ENCODE data around the gene CIDEC. TPM values are rescaled to one million over a fixed set of nuclear protein-coding genes. Genes with fewer than 3 reads are reported as not detected.
A peak's percentile ranks its signal among the peaks of the same experiment; 100 is the strongest.

The CIDEC gene
- total and polyA plus RNA-seq, 2 experiments from 2014 or later = not detected

DNA sequence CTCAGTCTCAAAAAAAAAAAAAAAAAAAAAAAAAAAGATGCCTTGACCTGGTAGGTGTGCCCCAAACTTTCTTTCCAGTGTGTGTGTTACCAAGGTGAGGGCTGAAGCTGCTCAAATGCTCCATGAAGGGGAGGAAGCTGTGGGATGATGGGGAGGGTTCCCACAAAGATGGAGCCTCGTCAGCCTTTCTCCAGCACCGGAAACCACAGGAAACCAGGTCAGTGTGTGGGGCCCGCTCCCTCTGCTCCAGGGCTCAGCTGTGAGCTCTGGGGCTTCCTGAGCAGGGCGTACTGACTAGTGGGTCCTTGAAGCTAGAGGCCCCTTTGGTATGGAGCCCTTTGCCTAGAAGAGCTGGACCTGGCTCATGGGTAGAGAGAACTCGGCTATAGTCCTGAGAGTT lies 21.9 kb upstream of the CIDEC start:
- Mint-ChIP-seq H3K36me3 (ENCODE audit: low read depth) (no peaks in the 10 kb centered on the region; the same call in 2 of the 3 replicates), H3K9me3 (no peaks in the 10 kb centered on the region), H3K4me3 (no peak overlapping the region), H3K4me1 (peaks cover 20% of the 10 kb centered on the region), H3K27ac (no peak overlapping the region), H3K27me3 (ENCODE audit: insufficient read depth, low read depth, poor library complexity) (peaks cover 13% of the 10 kb centered on the region)
- Histone ChIP-seq H2AFZ (peak overlapping the region; percentile 99), H3K27me3 (ENCODE audit: insufficient read depth) (no peaks in the 10 kb centered on the region), H3K9me2 (ENCODE audit: insufficient read depth) (no peaks in the 10 kb centered on the region), H3K4me3 (no peak overlapping the region), H3K4me1 (ENCODE audit: insufficient read depth) (peaks cover 17% of the 10 kb centered on the region), H4K20me1 (replicated peaks; ENCODE audit: insufficient read depth) (no peaks in the 10 kb centered on the region), H3F3A (replicated peaks; ENCODE audit: low read depth) (no peaks in the 10 kb centered on the region), H3K4me2 (peak overlapping the region; percentile 71), H3K36me3 (ENCODE audit: insufficient read depth) (no peaks in the 10 kb centered on the region), H3K27ac (ENCODE audit: low read depth) (no peak overlapping the region), H3K79me2 (replicated peaks; ENCODE audit: insufficient read depth) (no peaks in the 10 kb centered on the region)
- TF ChIP-seq JUNB (IDR thresholded peaks at IDR 0.05; ENCODE audit: unreplicated experiment) (no peak), EZH2phosphoT487 (IDR thresholded peaks at IDR 0.05; ENCODE audit: unreplicated experiment) (no peak), STAT1 (IDR thresholded peaks at IDR 0.05; ENCODE audit: unreplicated experiment) (no peak), ZNF114 (CRISPR knock-in tag; IDR thresholded peaks at IDR 0.05) (no peak), CREB1 (CRISPR knock-in tag; IDR thresholded peaks at IDR 0.05; ENCODE audit: low read depth) (no peak), EZH2 (IDR thresholded peaks at IDR 0.05; ENCODE audit: low read depth, unreplicated experiment) (no peak), ZNF331 (CRISPR knock-in tag; IDR thresholded peaks at IDR 0.05; ENCODE audit: low read depth) (no peak)
- TF ChIP-seq, protein P1, sequence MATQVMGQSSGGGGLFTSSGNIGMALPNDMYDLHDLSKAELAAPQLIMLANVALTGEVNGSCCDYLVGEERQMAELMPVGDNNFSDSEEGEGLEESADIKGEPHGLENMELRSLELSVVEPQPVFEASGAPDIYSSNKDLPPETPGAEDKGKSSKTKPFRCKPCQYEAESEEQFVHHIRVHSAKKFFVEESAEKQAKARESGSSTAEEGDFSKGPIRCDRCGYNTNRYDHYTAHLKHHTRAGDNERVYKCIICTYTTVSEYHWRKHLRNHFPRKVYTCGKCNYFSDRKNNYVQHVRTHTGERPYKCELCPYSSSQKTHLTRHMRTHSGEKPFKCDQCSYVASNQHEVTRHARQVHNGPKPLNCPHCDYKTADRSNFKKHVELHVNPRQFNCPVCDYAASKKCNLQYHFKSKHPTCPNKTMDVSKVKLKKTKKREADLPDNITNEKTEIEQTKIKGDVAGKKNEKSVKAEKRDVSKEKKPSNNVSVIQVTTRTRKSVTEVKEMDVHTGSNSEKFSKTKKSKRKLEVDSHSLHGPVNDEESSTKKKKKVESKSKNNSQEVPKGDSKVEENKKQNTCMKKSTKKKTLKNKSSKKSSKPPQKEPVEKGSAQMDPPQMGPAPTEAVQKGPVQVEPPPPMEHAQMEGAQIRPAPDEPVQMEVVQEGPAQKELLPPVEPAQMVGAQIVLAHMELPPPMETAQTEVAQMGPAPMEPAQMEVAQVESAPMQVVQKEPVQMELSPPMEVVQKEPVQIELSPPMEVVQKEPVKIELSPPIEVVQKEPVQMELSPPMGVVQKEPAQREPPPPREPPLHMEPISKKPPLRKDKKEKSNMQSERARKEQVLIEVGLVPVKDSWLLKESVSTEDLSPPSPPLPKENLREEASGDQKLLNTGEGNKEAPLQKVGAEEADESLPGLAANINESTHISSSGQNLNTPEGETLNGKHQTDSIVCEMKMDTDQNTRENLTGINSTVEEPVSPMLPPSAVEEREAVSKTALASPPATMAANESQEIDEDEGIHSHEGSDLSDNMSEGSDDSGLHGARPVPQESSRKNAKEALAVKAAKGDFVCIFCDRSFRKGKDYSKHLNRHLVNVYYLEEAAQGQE (IDR thresholded peaks at IDR 0.05; ENCODE audit: unreplicated experiment) = no peak
- TF ChIP-seq, protein P2, sequence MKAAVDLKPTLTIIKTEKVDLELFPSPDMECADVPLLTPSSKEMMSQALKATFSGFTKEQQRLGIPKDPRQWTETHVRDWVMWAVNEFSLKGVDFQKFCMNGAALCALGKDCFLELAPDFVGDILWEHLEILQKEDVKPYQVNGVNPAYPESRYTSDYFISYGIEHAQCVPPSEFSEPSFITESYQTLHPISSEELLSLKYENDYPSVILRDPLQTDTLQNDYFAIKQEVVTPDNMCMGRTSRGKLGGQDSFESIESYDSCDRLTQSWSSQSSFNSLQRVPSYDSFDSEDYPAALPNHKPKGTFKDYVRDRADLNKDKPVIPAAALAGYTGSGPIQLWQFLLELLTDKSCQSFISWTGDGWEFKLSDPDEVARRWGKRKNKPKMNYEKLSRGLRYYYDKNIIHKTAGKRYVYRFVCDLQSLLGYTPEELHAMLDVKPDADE (IDR thresholded peaks at IDR 0.05) = no peak
- TF ChIP-seq, protein P3, sequence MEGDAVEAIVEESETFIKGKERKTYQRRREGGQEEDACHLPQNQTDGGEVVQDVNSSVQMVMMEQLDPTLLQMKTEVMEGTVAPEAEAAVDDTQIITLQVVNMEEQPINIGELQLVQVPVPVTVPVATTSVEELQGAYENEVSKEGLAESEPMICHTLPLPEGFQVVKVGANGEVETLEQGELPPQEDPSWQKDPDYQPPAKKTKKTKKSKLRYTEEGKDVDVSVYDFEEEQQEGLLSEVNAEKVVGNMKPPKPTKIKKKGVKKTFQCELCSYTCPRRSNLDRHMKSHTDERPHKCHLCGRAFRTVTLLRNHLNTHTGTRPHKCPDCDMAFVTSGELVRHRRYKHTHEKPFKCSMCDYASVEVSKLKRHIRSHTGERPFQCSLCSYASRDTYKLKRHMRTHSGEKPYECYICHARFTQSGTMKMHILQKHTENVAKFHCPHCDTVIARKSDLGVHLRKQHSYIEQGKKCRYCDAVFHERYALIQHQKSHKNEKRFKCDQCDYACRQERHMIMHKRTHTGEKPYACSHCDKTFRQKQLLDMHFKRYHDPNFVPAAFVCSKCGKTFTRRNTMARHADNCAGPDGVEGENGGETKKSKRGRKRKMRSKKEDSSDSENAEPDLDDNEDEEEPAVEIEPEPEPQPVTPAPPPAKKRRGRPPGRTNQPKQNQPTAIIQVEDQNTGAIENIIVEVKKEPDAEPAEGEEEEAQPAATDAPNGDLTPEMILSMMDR (conservative IDR thresholded peaks at IDR 0.05; ENCODE audit: low read depth in 2 of 2) = no peak
- TF ChIP-seq, protein P4, sequence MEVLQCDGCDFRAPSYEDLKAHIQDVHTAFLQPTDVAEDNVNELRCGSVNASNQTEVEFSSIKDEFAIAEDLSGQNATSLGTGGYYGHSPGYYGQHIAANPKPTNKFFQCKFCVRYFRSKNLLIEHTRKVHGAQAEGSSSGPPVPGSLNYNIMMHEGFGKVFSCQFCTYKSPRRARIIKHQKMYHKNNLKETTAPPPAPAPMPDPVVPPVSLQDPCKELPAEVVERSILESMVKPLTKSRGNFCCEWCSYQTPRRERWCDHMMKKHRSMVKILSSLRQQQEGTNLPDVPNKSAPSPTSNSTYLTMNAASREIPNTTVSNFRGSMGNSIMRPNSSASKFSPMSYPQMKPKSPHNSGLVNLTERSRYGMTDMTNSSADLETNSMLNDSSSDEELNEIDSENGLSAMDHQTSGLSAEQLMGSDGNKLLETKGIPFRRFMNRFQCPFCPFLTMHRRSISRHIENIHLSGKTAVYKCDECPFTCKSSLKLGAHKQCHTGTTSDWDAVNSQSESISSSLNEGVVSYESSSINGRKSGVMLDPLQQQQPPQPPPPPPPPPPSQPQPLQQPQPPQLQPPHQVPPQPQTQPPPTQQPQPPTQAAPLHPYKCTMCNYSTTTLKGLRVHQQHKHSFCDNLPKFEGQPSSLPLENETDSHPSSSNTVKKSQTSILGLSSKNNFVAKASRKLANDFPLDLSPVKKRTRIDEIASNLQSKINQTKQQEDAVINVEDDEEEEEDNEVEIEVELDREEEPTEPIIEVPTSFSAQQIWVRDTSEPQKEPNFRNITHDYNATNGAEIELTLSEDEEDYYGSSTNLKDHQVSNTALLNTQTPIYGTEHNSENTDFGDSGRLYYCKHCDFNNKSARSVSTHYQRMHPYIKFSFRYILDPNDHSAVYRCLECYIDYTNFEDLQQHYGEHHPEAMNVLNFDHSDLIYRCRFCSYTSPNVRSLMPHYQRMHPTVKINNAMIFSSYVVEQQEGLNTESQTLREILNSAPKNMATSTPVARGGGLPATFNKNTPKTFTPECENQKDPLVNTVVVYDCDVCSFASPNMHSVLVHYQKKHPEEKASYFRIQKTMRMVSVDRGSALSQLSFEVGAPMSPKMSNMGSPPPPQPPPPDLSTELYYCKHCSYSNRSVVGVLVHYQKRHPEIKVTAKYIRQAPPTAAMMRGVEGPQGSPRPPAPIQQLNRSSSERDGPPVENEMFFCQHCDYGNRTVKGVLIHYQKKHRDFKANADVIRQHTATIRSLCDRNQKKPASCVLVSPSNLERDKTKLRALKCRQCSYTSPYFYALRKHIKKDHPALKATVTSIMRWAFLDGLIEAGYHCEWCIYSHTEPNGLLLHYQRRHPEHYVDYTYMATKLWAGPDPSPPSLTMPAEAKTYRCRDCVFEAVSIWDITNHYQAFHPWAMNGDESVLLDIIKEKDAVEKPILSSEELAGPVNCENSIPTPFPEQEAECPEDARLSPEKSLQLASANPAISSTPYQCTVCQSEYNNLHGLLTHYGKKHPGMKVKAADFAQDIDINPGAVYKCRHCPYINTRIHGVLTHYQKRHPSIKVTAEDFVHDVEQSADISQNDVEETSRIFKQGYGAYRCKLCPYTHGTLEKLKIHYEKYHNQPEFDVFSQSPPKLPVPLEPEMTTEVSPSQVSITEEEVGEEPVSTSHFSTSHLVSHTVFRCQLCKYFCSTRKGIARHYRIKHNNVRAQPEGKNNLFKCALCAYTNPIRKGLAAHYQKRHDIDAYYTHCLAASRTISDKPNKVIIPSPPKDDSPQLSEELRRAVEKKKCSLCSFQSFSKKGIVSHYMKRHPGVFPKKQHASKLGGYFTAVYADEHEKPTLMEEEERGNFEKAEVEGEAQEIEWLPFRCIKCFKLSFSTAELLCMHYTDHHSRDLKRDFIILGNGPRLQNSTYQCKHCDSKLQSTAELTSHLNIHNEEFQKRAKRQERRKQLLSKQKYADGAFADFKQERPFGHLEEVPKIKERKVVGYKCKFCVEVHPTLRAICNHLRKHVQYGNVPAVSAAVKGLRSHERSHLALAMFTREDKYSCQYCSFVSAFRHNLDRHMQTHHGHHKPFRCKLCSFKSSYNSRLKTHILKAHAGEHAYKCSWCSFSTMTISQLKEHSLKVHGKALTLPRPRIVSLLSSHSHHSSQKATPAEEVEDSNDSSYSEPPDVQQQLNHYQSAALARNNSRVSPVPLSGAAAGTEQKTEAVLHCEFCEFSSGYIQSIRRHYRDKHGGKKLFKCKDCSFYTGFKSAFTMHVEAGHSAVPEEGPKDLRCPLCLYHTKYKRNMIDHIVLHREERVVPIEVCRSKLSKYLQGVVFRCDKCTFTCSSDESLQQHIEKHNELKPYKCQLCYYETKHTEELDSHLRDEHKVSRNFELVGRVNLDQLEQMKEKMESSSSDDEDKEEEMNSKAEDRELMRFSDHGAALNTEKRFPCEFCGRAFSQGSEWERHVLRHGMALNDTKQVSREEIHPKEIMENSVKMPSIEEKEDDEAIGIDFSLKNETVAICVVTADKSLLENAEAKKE (CRISPR knock-in tag; IDR thresholded peaks at IDR 0.05) = no peak
- DNase-seq (ENCODE audit: low spot score) (no peak), ATAC-seq (peak; percentile 10)

Data from GM23338 (cell line).